Thoracic aorta (tissue), 2 donors: ENCODE measurements around the gene RTF2. TPM values are rescaled to one million over a fixed set of nuclear protein-coding genes. Genes with fewer than 3 reads are reported as not detected.

Experiments used
- ATAC-seq: fragments of 150-250 bp; one replicate; pipeline ENCODE4 v1.8.0; 2017; ENCODE audit warnings: low read depth; ENCODE audit not compliant: insufficient number of reproducible peaks, low FRiP score
- DNase-seq: peaks from one replicate; pipeline ENCODE4 v3.0.0-alpha.2; 2020; ENCODE audit warnings: low spot score
- H3K27ac ChIP-seq, 2 donors: fragments of 200-600 bp; sonication (generic); 1 replicate in 1 of 2; 2 replicates in 1 of 2; pipeline ENCODE4 v1.5.1; 2016; ENCODE audit warnings: mild to moderate bottlenecking in 2 of 2, moderate library complexity in 2 of 2
- H3K27me3 ChIP-seq: fragments of 200-600 bp; sonication (generic); replicated peaks from 2 replicates; pipeline ENCODE4 v1.6.0; 2016; ENCODE audit warnings: mild to moderate bottlenecking; ENCODE audit not compliant: insufficient read depth
- H3K36me3 ChIP-seq: fragments of 200-600 bp; sonication (generic); one replicate; pipeline ENCODE4 v1.5.1; 2016
- H3K4me1 ChIP-seq, 2 donors: fragments of 200-600 bp; sonication (generic); 1 replicate in 1 of 2; 2 replicates in 1 of 2; pipeline versions ENCODE4 v1.5.1 to v1.6.0; 2016; ENCODE audit warnings: low read depth in 2 of 2, mild to moderate bottlenecking in 1 of 2; ENCODE audit not compliant: control insufficient read depth in 1 of 2
- H3K4me3 ChIP-seq: fragments of 200-600 bp; sonication (generic); 2 replicates; pipeline ENCODE4 v1.5.1; 2016; ENCODE audit warnings: mild to moderate bottlenecking
- H3K9me3 ChIP-seq: fragments of 200-600 bp; sonication (generic); 2 replicates; pipeline ENCODE4 v1.5.1; 2016
- total RNA-seq, 2 donors: library from RNA; depleted of rRNA; stranded (reverse); fragments of >200 nt; gene quantifications; one replicate each; pipeline versions ENCODE4 v1.1.0 to v1.2.3, GENCODE V29; 2016
- TF ChIP-seq, protein P1 (sequence below): fragments of 200-600 bp; sonication (generic); IDR thresholded peaks from one replicate; pipeline ENCODE4 v1.5.1; 2019; ENCODE audit warnings: antibody characterized with exemption

Gene RTF2
- total RNA-seq, 2 donors from 2014 or later = 70.9 to 71.6 TPM

- Histone ChIP-seq H3K27ac (no peak overlapping the region), H3K9me3 (no peaks in the 10 kb centered on the region), H3K27me3 (no peaks in the 10 kb centered on the region), H3K4me1 (no peaks in the 10 kb centered on the region), H3K36me3 (no peaks in the 10 kb centered on the region), H3K4me3 (no peak overlapping the region)
- ATAC-seq = no peak
- DNase-seq = no peak
- TF ChIP-seq, protein P1, sequence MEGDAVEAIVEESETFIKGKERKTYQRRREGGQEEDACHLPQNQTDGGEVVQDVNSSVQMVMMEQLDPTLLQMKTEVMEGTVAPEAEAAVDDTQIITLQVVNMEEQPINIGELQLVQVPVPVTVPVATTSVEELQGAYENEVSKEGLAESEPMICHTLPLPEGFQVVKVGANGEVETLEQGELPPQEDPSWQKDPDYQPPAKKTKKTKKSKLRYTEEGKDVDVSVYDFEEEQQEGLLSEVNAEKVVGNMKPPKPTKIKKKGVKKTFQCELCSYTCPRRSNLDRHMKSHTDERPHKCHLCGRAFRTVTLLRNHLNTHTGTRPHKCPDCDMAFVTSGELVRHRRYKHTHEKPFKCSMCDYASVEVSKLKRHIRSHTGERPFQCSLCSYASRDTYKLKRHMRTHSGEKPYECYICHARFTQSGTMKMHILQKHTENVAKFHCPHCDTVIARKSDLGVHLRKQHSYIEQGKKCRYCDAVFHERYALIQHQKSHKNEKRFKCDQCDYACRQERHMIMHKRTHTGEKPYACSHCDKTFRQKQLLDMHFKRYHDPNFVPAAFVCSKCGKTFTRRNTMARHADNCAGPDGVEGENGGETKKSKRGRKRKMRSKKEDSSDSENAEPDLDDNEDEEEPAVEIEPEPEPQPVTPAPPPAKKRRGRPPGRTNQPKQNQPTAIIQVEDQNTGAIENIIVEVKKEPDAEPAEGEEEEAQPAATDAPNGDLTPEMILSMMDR = no peak
These were observed 45.2 kb upstream of the RTF2 start for GRCh38 chr20:56423211-56423610.

- no peaks in the 10 kb centered on the region for H3K4me1 ChIP-seq
- no peak overlapping the region for H3K27ac ChIP-seq
- H3K36me3 ChIP-seq = no peaks in the 10 kb centered on the region
- ATAC-seq = no peak
- no peak for DNase-seq
- H3K9me3 ChIP-seq = no peaks in the 10 kb centered on the region
- no peak overlapping the region for H3K4me3 ChIP-seq
- no peaks in the 10 kb centered on the region for H3K27me3 ChIP-seq
- TF ChIP-seq, protein P1 = no peak
These were observed 44.5 kb upstream of the RTF2 start for GRCh38 chr20:56423886-56424285.

DNA sequence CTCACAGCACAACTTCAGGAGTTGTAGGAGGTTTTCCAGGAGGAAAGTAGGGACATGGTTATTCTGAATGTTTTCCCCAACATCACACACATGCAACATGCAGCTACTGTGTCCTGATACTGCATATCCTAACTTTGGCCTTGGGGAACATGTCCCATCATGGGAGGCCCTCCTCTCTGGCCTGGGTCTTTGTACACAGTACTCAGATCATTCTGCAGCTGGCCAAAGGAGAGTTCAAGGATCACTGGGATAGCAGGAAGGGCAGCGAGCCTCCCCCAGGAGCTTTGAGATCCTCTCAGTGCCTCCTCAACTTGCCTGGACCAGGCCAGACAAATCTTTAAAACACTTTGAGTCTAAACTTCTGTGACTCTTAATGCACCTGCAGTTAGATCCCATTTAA is 43.5 kb upstream of the RTF2 start:
- no peak for DNase-seq
- TF ChIP-seq, protein P1 = no peak
- H3K9me3 ChIP-seq = no peaks in the 10 kb centered on the region
- no peak for ATAC-seq
- no peaks in the 10 kb centered on the region for H3K4me1 ChIP-seq
- no peaks in the 10 kb centered on the region for H3K36me3 ChIP-seq
- no peaks in the 10 kb centered on the region for H3K27me3 ChIP-seq
- H3K27ac ChIP-seq = no peak overlapping the region
- no peak overlapping the region for H3K4me3 ChIP-seq

- Histone ChIP-seq H3K27ac (no peak overlapping the region), H3K36me3 (no peaks in the 10 kb centered on the region), H3K27me3 (no peaks in the 10 kb centered on the region), H3K4me1 (no peaks in the 10 kb centered on the region), H3K9me3 (no peaks in the 10 kb centered on the region), H3K4me3 (no peak overlapping the region)
- ATAC-seq (no peak), DNase-seq (no peak)
- TF ChIP-seq, protein P1 = no peak
These were observed 42.4 kb upstream of the RTF2 start for GRCh38 chr20:56426026-56426425.

- H3K9me3 ChIP-seq = no peaks in the 10 kb centered on the region
These were observed 41.5 kb upstream of the RTF2 start for GRCh38 chr20:56426926-56427325.

More at GRCh38 chr20:56426926-56427325, 41.5 kb upstream of the RTF2 start:
- TF ChIP-seq, protein P1 = no peak
- Histone ChIP-seq H3K27me3 (no peaks in the 10 kb centered on the region), H3K4me3 (no peak overlapping the region), H3K27ac (no peak overlapping the region), H3K4me1 (no peaks in the 10 kb centered on the region), H3K36me3 (no peaks in the 10 kb centered on the region)
- no peak for DNase-seq
- ATAC-seq = no peak
